Measurements from ENCODE around the gene GATD1.

- TF ChIP-seq FOXM1 (IDR thresholded peaks at IDR 0.05; ENCODE audit: borderline replicate concordance, low read depth) = no peak
- no peak for TF ChIP-seq TCF12 (IDR thresholded peaks at IDR 0.05; ENCODE audit: low read depth)
- TF ChIP-seq EP300 (IDR thresholded peaks at IDR 0.05; ENCODE audit: borderline replicate concordance) = no peak
- no peak for TF ChIP-seq TEAD4 (IDR thresholded peaks at IDR 0.05)
- no peak for TF ChIP-seq NFIC (IDR thresholded peaks at IDR 0.05)
- no peak for TF ChIP-seq RAD21 (IDR thresholded peaks at IDR 0.05; ENCODE audit: low read depth)
- no peak for TF ChIP-seq ZBTB7A (IDR thresholded peaks at IDR 0.05; ENCODE audit: low read depth)
- TF ChIP-seq USF1 (IDR thresholded peaks at IDR 0.05) = no peak
- no peak for TF ChIP-seq YY1 (IDR thresholded peaks at IDR 0.05; ENCODE audit: low read depth)
Measured at GRCh38 chr11:815675-816432, 38.6 kb upstream of the GATD1 start.
